Activated CD4-positive, alpha-beta T cell treated with anti-CD3 and anti-CD28 coated beads for 24 hours (primary cell): ENCODE measurements around the gene CDK12.
"Not testable (repeated sequence)": the region's sequence is repeated elsewhere in the genome, so short reads cannot be mapped to it uniquely, and the experiment has no call there.

Experiments used
- DNase-seq, 2 donors: peaks; one replicate each; pipeline ENCODE4 v3.0.0-alpha.2; 2020; ENCODE audit warnings: low read depth in 2 of 2

Gene CDK12

GRCh38 chr17:39461113-39461925 is at the start of gene CDK12:
Gene CDK12 (plus strand): TSS chr17:39461486. CDS start chr17:39462072, 586 bp downstream.
- DNase-seq = peak; percentile 86 to 95

- no peak for DNase-seq
Measured at GRCh38 chr17:39416141-39416540, 45.1 kb upstream of the CDK12 start.

GRCh38 chr17:39429600-39429999 is 31.7 kb upstream of the CDK12 start:
- DNase-seq = no peak

- DNase-seq = not testable (repeated sequence)
Measured at GRCh38 chr17:39439868-39440267, 21.4 kb upstream of the CDK12 start.

- no peak for DNase-seq
Measured at GRCh38 chr17:39443326-39443725, 18.0 kb upstream of the CDK12 start.

GRCh38 chr17:39447561-39447960 is 13.7 kb upstream of the CDK12 start:
- DNase-seq = no peak

GRCh38 chr17:39450051-39450450 is 11.2 kb upstream of the CDK12 start:
- no peak for DNase-seq

GRCh38 chr17:39450847-39451581 is 10.3 kb upstream of the CDK12 start, which contains the start of gene MED1:
Gene MED1 (minus strand): TSS chr17:39451263. CDS start chr17:39451062, 201 bp downstream.
- DNase-seq = peak; percentile 82 to 86

GRCh38 chr17:39455919-39456318 is 5.4 kb upstream of the CDK12 start:
- DNase-seq = no peak

GRCh38 chr17:39461926-39462569 is 762 bp downstream of the CDK12 start:
- DNase-seq = no peak

- no peak for DNase-seq
Measured at GRCh38 chr17:39462631-39463375, 1.5 kb downstream of the CDK12 start.

- not testable (repeated sequence) for DNase-seq
Measured at GRCh38 chr17:39464639-39465181, 3.4 kb downstream of the CDK12 start.

- DNase-seq = not testable (repeated sequence)
Measured at GRCh38 chr17:39468610-39469009, 7.3 kb downstream of the CDK12 start.

- DNase-seq = no peak
Measured at GRCh38 chr17:39473310-39473709, 12.0 kb downstream of the CDK12 start.

GRCh38 chr17:39479631-39480030 is 18.3 kb downstream of the CDK12 start:
- DNase-seq = not testable (repeated sequence)

- DNase-seq = no peak
Measured at GRCh38 chr17:39483506-39483905, 22.2 kb downstream of the CDK12 start.

GRCh38 chr17:39484178-39484577 is 22.9 kb downstream of the CDK12 start:
- no peak for DNase-seq

- DNase-seq = no peak
Measured at GRCh38 chr17:39485555-39485954, 24.3 kb downstream of the CDK12 start.

GRCh38 chr17:39486242-39486641 is 25.0 kb downstream of the CDK12 start:
- DNase-seq = no peak

GRCh38 chr17:39487490-39487889 is 26.2 kb downstream of the CDK12 start:
- DNase-seq = not testable (repeated sequence)

GRCh38 chr17:39487946-39488345 is 26.7 kb downstream of the CDK12 start:
- no peak for DNase-seq
